GM04503 (cell line): ENCODE measurements around the gene PLAC1.

Source experiments
- DNase-seq: peaks from one replicate; pipeline ENCODE4 v3.0.0-alpha.2; 2012; ENCODE audit warnings: low read depth

PLAC1 gene

DNA sequence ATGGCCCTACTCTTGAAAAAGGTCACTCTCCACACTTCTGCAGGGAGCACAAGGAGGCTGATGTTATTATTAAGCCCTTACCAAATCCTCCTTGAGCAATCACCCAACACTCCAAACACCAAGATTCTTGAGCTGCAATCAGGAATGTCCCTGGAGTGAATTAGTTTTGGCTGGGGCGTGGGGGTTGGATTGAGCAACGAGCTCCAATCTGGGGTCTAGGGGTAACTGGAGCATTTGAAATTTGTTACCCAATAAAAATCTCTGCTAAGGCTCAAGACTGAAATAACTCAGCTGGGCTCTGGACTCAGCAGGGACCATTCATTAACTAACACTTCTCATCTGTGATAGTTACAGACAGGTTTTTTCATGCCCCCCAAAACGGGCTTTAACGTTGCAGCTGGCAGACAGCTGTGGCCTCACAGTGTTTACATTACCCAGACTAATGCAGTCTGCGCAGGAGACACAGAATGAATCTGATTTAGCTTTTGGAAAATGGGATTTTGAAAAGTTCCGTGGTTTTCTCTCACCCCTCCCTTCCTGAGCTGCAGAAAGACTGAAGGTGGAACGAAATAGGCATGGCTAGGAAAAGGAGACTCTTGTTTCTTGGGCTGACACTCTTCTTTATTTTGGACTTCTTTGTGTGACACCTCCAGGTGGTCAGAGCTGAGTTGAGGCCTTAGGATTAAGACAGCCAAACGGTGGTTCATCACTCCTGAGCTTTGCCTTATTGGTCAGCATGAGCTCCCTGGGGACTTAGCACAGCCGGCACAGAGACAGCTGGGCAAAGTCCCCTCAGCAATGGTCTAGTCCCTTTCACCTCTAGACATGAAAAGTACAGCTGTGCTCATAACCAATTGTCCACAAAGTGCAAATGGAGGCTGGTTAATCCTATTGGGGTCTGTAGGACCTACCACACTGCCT lies 26.6 kb downstream of the PLAC1 start:
- DNase-seq, result peak; percentile 70

DNA sequence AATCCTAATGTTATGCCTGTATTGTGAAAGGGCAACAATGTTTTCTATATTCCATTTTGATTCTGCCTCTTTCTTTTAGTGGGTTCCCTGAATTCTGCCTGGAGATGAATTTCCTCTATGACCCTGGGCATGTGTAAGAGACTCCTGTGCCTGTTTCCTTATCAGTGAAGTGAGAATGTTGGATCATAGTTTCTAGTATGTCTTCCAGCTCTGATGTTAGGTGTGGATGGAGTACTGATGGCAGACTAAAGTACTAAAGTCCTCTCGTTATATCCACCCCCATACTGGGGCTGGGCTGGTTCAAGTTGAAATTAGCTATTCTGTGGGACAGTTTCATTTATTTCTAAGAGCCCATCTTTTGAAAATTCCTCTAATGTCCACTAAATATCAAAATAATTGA lies 29.6 kb downstream of the PLAC1 start:
- DNase-seq, result no peak

DNA sequence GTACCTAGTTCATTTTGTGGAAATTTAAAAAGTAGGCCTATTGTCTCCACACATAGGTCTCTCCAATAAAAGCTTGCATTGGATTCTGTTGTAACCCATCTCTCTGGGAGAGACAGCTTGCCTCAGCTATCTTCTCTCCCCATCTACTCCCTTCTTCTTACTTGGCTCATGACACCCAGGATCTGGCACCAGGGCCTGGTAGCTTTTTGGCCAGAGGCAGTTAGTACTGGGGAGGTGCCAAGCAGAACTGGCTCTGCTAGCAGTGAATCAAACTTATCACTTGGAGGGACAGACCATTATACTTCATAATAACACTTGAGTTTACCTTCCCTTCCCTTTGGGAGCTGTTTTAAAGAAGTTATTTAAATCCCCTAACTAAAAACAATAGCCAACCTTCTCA lies 31.8 kb downstream of the PLAC1 start:
- DNase-seq, result no peak

DNA sequence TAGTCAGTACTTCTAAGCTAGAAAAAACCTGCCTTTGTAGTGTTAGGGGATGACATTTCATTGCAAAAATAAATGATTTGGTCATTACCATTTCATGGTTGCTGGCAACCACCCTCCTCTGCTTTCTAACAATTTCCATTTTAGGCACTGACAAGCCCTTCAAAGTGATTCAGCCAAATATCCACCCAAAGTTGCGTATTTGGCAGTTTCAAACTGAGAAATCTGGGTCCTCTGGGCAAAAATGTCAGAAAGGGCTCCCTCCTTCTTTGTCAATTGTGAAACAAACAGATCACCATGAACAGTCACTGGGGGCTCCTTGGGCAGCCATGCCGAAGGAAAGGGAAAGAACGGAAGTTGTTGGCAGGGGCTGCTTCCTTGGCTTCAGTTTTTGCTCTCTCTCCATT lies 33.0 kb downstream of the PLAC1 start:
- DNase-seq, result no peak

DNA sequence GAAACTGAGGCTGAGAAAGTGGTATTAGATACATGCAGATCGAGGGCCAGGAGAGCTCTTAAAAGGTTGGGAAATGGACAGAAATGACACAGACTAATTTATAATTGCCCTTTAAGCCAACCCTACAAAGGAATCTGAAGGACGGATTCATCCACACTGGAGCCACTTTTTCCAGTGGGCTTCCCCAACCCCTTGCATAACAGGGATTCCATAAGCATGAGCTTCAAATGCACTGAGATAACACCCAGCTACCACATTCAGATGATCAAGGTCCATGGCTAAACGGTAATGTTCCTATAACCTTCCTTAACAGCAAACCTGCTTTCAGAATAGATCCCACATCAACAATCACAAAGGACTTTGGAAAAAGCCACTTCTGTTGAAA lies 34.2 kb downstream of the PLAC1 start:
- DNase-seq, result no peak

DNA sequence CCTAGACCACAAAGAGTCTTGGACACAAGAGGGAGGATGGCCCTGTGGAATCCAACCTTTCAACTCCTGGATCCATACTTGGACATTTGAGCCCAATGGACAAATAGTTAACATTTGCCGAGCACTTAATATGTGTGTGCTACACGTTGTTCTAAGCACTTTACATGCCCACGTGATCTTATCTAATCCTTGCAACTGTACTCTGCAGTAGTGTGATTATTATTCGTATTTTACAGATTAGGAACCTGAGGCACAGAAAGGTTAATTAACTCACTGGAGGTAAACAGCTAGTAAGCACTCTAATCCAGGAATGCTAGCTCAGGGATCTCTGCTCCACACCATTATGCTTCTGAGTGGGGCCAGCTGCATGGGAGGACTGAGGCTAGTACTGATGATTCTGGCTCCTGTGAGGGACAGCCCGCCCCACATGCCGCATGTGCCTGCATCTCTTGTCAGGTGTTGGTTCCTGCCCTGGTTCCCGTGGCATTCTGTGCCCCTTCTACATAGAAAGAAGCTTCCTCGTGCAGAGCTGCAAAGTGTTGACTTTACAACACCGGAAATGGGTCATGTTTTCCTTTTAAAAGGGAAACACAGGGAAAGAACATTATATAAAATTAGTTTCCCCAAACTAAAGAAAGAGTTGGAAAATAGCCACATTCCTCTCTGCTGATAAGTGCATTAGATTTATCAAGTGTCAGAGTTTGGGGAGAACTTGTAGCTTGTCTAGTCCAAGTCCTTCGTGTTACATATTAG lies 34.8 kb downstream of the PLAC1 start:
- DNase-seq, result no peak

DNA sequence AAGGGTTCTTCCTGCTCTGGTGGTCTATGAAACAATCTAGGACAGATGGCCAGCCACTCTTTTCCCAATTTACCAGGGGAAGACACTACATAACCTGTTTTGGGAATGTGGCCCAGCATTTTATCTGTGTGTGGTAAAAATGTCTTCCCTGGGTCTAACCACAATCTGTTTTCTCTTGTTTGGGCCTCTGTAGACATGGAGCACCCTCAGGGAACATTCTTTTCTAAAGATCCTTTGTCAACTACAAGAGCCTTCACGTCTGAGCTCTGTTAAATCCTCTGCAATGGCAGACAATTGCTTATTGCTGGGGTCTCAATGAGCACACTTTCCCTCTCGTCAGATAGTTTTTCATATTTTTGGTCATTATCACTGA lies 35.5 kb downstream of the PLAC1 start:
- DNase-seq, result no peak

DNA sequence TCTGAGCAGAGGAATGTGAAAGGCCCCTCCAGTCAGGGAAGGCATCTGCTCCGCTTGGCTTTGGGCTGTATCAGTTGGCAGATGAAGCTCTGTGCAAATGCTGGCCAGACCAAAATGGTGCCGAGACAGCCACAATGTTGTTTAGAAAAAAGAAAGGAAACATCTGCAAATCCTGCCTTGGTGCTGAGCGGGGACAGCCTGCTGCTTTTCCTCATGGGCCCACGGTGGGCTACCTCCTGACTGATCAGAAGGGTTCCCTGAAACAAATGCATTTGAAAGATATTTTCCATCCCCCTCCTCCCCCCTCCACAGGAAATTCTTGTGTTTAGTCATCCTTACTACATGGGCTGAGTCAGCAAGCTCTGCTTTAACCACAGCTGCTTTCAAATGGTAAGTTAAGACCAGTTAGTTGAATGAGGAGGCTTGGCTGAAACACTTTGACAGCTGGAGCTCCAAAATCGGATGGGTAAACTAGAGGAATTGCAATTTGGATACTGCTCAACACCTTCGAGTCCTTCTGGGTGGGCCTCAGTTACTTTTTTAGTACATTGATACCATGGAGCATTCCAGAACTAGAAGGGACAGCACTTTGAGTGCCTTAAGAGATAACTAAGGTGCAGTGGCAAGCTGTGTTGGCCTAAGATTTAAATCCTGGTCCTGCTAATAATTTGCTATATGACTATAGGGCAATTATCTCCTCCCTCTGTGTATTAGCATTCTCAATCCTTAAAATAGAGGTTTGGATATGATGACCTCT lies 36.0 kb downstream of the PLAC1 start:
- peak; percentile 64 for DNase-seq

DNA sequence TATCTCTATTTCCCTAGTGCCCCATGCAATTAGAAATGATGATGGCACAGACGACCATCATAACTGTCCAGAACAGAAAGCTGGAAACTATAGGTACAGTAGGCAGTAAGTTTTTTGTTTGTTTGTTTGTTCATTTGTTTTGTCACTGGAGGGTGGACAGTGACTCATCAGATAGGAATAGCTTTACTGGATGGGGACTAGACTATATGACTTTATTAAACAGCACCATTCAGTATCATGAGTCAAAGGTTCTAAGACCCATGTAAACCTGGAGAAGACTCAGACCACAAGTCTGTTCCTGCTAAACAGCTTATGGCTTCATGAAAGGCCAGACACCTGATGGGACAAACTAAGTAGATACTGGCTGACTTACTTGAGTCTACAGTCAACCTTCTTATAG lies 38.4 kb downstream of the PLAC1 start:
- no peak for DNase-seq

DNA sequence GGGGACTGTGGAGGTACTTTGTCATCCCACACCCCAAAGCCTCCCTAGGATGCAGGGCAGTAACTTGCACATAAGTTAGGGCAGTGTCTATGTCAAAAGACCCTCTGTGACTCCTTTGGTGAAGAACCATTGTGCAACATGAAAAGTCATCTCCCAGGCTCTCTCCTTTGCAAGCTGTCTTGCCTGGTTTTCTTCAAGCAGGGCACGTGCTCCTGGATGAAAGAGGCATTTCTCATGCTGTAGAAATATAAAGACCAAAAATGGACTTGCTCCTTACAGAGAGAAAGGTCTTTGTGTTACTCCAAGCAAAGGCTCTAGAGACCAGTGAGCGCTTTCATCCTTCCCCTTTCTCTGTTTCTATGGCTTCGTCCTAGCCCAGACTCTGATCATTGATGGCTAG lies 44.9 kb downstream of the PLAC1 start:
- no peak for DNase-seq

DNA sequence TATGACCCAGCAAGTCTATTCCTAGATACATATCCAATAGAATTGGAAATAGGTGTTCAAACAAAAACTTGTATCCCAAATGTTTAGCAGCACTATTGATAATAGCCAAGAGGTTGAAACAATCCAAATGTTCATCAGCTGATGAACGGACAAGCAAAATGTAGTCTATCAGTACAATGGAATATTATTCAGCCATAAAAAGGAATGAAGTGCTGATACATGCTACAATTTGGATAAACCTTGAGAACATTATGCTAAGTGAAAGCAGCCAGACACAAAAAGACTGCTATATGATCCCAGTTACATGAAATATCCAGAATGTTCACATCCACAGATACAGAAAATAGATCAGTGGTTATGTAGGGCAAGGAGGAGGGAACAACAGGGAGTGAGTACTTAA lies 50.1 kb downstream of the PLAC1 start:
- no peak for DNase-seq

DNA sequence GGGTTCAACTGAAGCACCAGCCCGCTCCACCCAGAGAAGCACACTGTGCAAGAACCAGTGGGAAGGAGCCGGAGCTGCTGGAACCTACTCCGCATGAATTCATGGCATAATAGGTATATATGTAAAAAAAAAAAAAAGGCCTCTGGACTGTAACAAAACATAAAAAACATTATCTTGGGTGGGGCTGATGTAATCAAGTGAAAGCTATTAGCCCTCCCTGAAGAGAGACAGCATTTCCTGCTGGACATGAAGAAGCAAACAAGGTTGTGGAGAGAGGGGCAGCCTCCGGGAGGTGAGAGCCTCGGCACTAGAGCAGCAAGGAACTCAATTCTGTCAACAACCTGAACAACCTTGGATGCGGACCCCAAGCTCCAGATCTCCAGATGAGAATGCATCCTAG lies 50.7 kb downstream of the PLAC1 start:
- no peak for DNase-seq

DNA sequence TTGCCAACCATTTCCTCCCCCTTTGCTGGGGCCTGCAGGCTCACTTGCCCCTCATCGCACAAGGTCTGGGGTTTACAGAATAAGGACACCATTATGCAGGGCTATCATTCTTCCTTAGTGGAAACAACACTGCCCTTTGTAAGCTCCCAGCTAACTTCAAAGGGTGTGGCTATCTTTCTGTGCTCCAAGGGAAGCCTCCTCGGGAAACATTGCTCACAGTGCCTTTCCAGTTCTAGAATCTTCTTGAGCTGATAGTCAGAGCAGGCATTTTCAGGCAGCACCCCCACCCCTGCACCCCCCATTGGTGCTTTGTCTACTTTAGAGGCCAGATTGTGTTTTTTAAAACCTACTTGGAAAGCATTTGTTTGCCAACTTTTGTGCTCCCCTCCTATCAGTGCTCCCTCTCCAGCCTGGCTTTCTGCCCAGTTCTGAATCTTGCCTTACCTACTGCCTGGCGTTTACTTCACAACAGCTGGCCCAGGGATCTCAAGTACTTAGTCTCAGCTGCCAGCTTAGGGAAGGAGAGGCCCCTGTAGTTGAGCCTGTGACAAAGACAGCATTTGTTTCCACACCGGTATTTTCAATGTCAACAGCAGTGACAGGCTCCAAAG lies 53.5 kb downstream of the PLAC1 start:
- no peak for DNase-seq

DNA sequence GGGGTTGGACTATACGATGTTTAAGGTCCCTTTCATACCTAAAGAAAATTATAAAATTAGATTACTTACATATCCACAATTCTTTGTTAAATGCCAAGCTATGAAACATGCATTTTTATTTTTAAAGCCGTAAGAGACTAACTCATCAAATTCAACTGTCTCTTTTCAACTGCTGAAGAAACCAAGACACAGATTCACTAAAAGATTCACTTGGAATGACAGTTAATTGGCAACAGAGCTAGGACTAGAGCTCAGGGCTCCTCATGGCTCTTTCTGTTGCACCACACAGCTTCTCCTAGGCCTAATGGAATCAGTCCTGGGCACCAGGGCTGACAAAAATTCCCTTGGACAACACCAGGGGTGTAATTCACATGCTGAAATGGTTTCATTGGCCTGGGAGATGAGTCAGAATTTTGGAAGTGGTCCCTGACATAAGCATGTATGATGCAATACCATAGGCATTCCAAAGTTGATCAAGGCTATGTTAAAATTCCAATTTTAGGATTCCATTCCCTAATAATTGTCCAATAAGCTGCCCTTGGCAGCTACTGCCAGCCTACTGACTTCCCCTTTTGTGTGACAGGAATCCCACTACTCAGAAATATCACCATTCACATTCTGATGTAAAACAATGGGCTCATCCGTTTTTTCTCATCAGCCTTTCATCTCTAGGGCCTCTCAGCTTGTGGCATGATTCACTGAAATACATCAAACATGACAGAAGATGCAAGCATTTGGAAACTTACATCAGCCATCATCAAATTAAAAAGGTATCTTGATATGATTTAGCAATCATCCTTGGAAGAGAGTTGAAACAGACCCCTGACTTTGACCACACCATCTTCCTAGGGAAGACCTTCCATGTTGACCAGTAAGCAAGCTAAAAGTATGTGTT lies 54.2 kb downstream of the PLAC1 start:
- DNase-seq, result peak; percentile 91

DNA sequence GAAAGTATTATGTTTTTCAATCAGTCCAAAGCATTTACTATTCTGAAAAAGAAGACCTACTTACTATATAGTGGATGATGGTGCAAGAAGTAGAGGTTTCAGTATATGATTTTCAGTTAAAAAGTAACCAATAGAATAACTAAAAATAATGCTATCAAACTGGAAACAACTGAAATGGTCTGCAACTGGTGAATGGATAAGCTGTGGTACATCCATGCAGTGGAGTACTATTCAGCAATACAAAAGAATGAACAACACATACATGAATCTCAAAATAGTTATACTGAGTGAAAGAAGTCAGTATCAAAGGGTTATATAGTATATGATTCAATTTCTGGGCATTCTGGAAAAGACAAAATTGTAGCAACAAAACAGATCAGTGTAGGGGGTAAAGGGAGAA lies 55.9 kb downstream of the PLAC1 start:
- DNase-seq, result no peak

DNA sequence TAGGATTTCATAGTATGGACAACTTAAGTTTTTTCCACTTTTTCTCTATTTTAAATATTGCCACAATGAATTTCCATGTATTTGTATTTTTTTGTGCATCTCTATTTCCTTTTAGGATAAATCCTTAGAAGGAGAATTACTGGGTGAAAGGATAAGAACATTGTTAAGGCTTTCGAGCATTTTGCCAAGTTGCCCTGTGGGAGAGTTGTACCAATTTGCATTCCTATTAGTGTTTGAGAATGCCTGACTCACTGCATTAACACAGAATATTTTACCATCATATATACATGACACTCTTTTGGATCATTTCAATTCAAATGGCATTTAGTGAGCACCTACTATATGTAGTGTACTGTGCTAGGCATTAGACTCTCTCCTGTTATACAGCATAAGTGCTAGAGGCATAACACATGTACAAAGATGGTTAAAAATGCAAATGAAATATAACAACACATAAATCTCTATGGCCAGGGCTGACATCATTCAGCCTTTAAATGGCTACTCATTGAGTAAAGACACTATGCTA lies 57.0 kb downstream of the PLAC1 start:
- peak; percentile 18 for DNase-seq

DNA sequence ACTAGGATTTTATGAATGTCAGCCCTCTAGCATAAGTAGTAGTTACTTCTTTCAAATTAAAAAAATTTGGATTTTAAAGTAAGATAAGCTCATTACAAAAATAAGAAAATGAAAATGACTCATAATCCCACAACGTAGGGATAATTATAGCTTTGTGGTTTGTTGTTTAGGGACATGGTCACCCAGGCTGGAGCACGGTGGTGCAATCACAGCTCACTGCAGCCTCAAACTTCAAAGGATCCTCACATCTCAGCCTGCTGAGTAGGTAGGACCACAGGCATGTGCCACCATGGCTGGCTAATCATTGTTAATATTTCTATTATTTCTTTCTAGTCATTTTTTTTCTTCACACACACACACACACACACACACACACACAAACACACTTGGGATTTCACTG lies 57.6 kb downstream of the PLAC1 start:
- DNase-seq, result peak; percentile 41

DNA sequence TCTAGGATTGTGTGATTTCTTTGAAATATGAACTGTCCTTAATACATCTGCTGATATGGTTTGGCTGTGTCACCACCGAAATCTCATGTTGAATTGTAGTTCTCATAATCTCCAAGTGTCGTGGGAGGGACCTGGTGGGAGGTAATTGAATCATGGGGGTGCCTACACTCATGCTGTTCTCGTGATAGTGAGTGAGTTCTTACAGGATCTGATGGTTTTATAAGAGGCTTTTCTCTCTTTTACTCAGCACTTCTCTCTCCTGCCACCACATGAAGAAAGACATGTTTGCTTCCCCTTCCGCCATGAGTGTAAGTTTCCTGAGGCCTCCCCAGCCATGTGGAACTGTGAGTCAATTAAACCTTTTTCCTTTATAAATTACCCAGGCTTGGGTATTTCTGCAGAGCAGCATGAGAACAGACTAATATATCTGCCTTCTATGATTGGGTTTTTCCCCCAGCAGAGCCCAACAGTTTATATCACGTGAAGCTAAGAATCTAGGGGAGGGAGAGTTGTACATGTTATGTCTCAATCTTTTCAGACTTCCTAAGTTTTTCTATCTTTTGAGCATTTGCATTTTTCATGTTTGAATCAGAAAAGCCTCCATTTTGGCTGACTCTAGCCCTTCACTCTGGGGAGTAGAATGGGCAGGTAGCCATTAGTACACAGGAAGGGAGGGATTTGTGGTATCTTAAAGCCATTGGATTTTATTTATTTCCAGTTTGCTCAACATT lies 58.9 kb downstream of the PLAC1 start:
- peak; percentile 91 for DNase-seq

DNA sequence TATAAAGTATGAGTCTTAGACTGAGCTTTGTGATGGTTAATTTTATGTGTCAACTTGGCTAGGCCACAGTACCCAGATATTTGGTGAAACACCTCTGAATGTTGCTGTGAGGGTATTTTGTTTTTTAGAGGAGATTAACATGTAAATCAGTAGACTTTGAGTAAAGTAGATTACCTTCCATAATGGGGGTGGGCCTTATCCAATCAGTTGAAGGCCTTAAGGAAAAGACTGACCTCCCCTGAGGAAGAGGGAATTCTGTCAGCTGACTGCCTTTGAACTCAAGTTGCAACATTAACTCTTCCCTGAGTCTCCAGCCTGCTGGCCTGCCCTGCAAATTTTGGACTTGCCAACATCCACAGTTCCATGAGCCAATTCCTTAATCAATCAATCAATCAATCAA lies 66.0 kb downstream of the PLAC1 start:
- DNase-seq, result no peak

DNA sequence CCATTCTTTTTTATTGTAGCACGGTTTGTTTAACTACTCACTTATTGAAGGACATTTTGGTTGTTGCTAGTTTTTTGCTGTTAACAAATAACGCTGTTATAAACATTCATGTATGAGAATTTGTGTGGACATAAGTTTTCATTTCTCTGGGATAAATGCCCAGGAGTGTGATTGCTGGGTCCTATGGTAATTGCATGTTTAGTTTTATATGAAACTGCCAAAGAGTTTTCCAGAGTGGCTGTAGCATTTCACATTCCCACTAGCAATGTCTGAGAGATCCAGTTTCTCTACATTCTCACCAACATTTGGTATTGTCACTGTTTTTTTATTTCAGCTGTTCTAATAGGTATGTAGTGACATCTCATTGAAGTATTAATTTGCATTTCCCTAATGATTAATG lies 66.8 kb downstream of the PLAC1 start:
- no peak for DNase-seq
